Epithelial cell of esophagus (primary cell): ENCODE measurements around the gene ROR2.

Source experiments
- DNase-seq: peaks from one replicate; pipeline ENCODE4 v3.0.0; 2010; ENCODE audit warnings: low read depth
- H3K4me3 ChIP-seq: 2 replicates; pipeline ENCODE4 v1.5.1; 2011; ENCODE audit warnings: mild to moderate bottlenecking, low read length, control low read depth
- TF ChIP-seq, protein P1 (sequence below): IDR thresholded peaks from 2 replicates; pipeline ENCODE4 v1.5.1; 2011; ENCODE audit warnings: low read depth, mild to moderate bottlenecking, low read length, control low read depth, inconsistent platforms; ENCODE audit not compliant: insufficient read depth; ENCODE audit errors: missing control alignments

The ROR2 gene

DNA sequence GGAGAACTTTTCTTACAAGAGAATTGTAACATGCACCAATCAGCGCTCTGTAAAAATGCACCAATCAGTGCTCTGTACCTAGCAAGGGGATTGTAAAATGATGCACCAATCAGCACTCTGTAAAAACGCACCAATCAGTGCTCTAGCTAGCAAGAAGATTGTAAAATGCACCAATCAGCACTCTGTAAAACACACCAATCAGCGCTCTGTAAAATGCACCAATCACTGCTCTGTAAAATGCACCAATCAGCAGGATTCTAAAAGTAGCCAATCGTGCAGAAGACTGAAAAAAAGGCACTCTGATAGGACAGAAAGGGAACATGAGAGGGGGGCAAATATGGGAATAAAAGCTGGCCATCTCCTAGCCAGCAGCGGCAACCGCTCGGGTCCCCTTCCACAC, 233.2 kb downstream of the ROR2 start:
- no peak overlapping the region for H3K4me3 ChIP-seq
- no peak for DNase-seq
- TF ChIP-seq, protein P1, sequence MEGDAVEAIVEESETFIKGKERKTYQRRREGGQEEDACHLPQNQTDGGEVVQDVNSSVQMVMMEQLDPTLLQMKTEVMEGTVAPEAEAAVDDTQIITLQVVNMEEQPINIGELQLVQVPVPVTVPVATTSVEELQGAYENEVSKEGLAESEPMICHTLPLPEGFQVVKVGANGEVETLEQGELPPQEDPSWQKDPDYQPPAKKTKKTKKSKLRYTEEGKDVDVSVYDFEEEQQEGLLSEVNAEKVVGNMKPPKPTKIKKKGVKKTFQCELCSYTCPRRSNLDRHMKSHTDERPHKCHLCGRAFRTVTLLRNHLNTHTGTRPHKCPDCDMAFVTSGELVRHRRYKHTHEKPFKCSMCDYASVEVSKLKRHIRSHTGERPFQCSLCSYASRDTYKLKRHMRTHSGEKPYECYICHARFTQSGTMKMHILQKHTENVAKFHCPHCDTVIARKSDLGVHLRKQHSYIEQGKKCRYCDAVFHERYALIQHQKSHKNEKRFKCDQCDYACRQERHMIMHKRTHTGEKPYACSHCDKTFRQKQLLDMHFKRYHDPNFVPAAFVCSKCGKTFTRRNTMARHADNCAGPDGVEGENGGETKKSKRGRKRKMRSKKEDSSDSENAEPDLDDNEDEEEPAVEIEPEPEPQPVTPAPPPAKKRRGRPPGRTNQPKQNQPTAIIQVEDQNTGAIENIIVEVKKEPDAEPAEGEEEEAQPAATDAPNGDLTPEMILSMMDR: no peak

DNA sequence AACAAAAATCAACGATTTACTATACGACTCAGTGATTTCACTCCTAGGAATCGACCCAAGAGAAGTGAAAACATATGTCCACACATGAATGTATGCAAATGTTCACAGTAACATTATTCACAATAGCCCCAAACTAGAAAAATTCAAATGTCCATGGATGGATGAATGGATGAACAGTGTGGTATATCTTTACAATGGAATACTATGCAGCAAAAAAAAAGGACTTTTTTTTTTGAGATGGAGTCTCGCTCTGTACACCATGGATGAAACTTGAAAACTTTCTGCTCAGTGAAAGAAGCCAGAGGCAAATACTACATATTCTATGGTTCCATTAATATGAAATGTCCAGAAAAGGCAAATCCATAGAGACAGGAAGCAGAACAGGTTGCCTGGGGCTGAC, 233.8 kb downstream of the ROR2 start:
- TF ChIP-seq, protein P1: no peak
- no peak for DNase-seq
- H3K4me3 ChIP-seq: no peak overlapping the region

DNA sequence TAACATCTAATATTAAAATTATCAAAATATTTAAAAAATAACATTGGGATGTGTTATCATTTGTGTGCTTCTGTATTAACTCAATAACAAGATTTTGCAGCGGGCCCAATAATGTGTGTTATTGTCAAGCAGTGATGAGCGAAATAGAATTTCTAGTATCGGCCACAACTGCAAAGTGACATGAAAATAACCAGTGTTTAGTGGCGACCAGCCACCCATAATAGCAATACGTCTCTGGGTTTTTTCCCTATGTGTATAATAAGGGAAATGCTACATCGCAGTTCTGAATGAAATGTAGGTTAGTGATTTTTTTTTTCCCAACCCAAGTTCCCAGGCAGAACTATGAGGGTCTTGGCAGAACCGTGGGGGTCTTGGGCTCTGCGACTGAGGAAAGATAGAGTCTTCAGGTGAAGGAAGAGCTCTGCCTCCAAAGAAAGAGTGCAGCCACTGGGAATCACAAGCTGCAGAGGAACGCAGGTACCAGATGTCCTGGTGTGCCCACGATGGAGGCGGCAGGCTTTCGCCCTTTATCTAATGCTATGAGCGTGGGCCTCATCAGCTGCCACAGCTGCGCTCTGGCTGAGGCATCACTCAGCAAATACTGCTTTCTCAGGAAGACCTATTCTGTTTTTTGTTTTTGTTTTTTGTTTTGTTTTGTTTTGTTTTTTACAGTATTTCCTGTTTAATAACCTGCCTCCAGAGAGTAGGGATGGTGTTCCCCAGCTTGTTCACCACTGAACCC, 235.0 kb downstream of the ROR2 start:
- peak overlapping the region; percentile 41 for H3K4me3 ChIP-seq
- no peak for DNase-seq
- TF ChIP-seq, protein P1: no peak

DNA sequence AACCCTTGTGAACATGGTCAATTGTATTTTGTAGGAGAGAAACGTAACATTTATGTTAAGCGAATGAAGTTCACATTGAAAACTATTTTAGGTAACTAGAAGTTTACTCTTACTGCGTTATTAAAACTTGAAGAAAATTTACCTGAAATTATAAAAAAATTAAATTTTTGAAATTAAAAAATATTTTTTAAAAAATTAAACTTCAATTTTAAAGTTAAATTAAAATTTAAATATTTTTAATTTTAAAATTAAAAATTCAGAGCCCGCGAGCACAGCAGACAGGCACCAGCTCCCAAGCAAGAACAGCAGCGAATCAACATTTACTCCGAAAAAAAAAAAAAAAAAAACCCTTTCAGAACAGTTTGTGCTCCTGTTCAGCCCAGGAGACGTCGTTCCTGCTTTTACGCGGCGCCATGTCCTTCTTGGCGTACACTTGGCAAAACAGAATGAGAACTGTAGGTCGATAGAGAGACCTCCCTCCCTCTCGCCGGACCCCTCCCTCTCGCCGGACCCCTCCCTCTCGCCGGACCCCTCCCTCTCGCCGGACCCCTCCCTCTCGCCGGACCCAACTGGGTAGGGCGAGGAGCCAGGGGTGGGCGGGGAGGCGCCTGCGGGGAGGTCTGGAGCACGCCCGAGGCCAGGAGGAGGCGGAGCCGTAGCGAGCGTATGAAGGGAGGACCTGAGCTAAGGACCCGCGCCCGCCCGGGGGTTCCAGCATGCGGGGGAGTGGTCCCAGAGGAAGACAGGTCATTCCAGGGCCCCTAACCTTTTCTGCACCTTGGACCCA, 235.8 kb downstream of the ROR2 start:
- TF ChIP-seq, protein P1: no peak
- DNase-seq: peak; percentile 15
- H3K4me3 ChIP-seq: peak overlapping the region; percentile 41

DNA sequence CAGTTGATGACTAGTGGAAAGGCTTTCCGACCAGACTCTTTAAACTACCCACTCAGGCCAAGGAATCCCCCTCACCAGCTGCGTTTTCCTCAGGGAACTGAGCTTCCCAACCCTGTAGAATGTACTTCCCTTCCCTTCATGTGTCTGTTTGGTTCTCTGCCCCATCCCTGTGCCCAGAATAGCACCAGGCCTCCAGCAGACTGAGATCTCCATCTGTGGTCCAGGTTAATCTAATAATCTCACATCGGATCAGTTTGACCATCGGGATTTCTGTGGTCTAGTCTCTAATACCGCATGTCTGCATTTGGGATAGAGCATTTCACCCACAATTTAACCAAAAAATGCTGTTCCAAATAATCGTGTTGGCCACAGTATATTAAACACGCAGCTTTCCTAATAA, 237.2 kb downstream of the ROR2 start:
- H3K4me3 ChIP-seq: no peak overlapping the region
- DNase-seq: no peak
- TF ChIP-seq, protein P1: no peak

DNA sequence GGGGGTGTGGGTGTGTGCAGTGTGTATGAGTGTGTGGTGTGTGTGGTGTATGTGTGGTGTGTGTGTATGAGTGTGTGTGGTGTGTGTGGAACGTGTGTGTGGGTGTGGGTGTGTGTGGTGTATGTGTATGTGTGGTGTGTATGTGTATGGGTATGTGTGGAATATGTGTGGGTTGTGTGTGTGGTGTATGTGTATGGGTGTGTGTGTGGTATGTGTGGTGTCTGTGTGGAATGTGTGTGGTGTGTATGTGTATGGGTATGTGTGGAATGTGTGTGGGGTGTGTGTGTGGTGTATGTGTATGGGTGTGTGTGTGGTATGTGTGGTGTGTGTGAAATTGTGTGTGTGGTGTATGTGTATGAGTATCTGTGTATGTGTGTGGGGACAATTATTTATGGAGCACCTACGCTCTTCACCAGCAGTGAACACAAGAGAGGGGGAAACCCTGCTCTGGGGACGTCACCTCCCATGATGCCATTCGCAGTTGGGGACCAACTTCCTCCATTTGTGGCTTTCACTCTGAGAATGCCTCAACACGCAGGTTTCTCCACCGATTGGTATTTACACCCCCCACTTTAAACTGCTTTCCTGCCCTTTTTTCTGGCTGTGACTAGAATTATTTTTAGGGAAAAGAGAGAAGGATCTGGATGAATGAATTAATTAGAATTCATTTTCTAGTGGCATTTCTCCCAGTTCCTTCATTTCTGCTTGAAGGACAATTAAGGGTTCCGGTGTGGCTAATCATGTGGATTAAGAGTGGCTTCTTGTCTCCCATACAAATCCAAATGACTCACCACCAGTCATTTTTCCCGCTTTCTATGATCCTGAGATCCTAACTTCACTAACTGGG, 238.1 kb downstream of the ROR2 start:
- TF ChIP-seq, protein P1: no peak
- DNase-seq: peak; percentile 32
- no peak overlapping the region for H3K4me3 ChIP-seq
